GM23338 (cell line): ENCODE measurements around the gene MCC. TPM values are rescaled to one million over a fixed set of nuclear protein-coding genes. Genes with fewer than 3 reads are reported as not detected.

ENCODE experiments used
- ATAC-seq: fragments of 200-7000 bp; cut with Tn5 transposase; 3 replicates; pipeline ENCODE4 v1.9.1; 2020
- DNase-seq: peaks from one replicate; pipeline ENCODE4 v3.0.0-alpha.2; 2015; ENCODE audit warnings: low spot score
- H2AFZ ChIP-seq: fragments of 200-600 bp; sonication (generic); 2 replicates; pipeline ENCODE4 v1.8.0; 2016; ENCODE audit warnings: antibody characterized with exemption, mild to moderate bottlenecking, moderate library complexity
- H3F3A ChIP-seq: fragments of 200-600 bp; sonication (generic); replicated peaks from 2 replicates; pipeline ENCODE4 v1.8.0; 2017; ENCODE audit warnings: antibody characterized with exemption, mixed run types, low read depth
- H3K27ac ChIP-seq: fragments of 200-600 bp; sonication (generic); 2 replicates; pipeline ENCODE4 v1.6.1; 2016; ENCODE audit warnings: low read depth
- H3K27me3 ChIP-seq: fragments of 200-600 bp; sonication (generic); 2 replicates; pipeline ENCODE4 v1.8.0; 2016; ENCODE audit warnings: mild to moderate bottlenecking, mixed run types, moderate library complexity; ENCODE audit not compliant: insufficient read depth
- H3K36me3 ChIP-seq: fragments of 200-600 bp; sonication (generic); 2 replicates; pipeline ENCODE4 v1.8.0; 2016; ENCODE audit warnings: mild to moderate bottlenecking; ENCODE audit not compliant: insufficient read depth
- H3K4me1 ChIP-seq: fragments of 200-600 bp; sonication (generic); 2 replicates; pipeline ENCODE4 v1.8.0; 2016; ENCODE audit warnings: mild to moderate bottlenecking, moderate library complexity; ENCODE audit not compliant: insufficient read depth
- H3K4me2 ChIP-seq: fragments of 200-600 bp; sonication (generic); 2 replicates; pipeline ENCODE4 v1.7.1; 2017; ENCODE audit warnings: mixed run types
- H3K4me3 ChIP-seq: fragments of 200-600 bp; sonication (generic); 2 replicates; pipeline ENCODE4 v1.6.1; 2016; ENCODE audit warnings: mixed run types
- H3K79me2 ChIP-seq: fragments of 200-600 bp; sonication (generic); replicated peaks from 2 replicates; pipeline ENCODE4 v1.8.0; 2017; ENCODE audit warnings: mild to moderate bottlenecking; ENCODE audit not compliant: insufficient read depth
- H3K9me2 ChIP-seq: fragments of 200-600 bp; sonication (generic); 2 replicates; pipeline ENCODE4 v1.8.0; 2017; ENCODE audit not compliant: insufficient read depth
- H4K20me1 ChIP-seq: fragments of 200-600 bp; sonication (generic); replicated peaks from 2 replicates; pipeline ENCODE4 v1.8.0; 2017; ENCODE audit warnings: mild to moderate bottlenecking; ENCODE audit not compliant: insufficient read depth
- H3K27ac Mint-ChIP-seq: 2 replicates; pipeline ENCODE4 v1.8.0; 2020; ENCODE audit warnings: inconsistent platforms, mild to moderate bottlenecking, moderate library complexity, mixed read lengths
- H3K27me3 Mint-ChIP-seq: 3 replicates; pipeline ENCODE4 v1.8.0; 2022; ENCODE audit warnings: low read depth, mild to moderate bottlenecking, moderate library complexity, mixed read lengths, inconsistent platforms; ENCODE audit not compliant: insufficient read depth, poor library complexity
- H3K36me3 Mint-ChIP-seq: 3 replicates; pipeline ENCODE4 v1.8.0; 2021; ENCODE audit warnings: low read depth, mild to moderate bottlenecking, inconsistent platforms, moderate library complexity, mixed read lengths
- H3K4me1 Mint-ChIP-seq: 3 replicates; pipeline ENCODE4 v1.8.0; 2020; ENCODE audit warnings: mild to moderate bottlenecking, inconsistent platforms, mixed read lengths
- H3K4me3 Mint-ChIP-seq: 3 replicates; pipeline ENCODE4 v1.8.0; 2021; ENCODE audit warnings: moderate library complexity, mild to moderate bottlenecking, inconsistent platforms, mixed read lengths
- H3K9me3 Mint-ChIP-seq: 3 replicates; pipeline ENCODE4 v1.8.0; 2020; ENCODE audit warnings: moderate library complexity, mild to moderate bottlenecking, inconsistent platforms, mixed read lengths
- CREB1 ChIP-seq: fragments of 250-450 bp; sonication (Bioruptor Pico); IDR thresholded peaks from 2 replicates; pipeline ENCODE4 v1.5.0; 2020; ENCODE audit warnings: low read depth, mild to moderate bottlenecking, moderate library complexity
- CTCF ChIP-seq, 2 experiments: fragments of 200-600 bp in 1 of 2; sonication (generic) in 1 of 2; conservative IDR thresholded peaks; 2 replicates each; pipeline versions ENCODE4 v1.5.1 to v1.6.1; 2016 to 2017; ENCODE audit warnings: antibody characterized with exemption in 2 of 2, low read depth in 2 of 2, mild to moderate bottlenecking in 2 of 2, moderate library complexity in 1 of 2
- EZH2phosphoT487 ChIP-seq: fragments of 200-600 bp; sonication (generic); IDR thresholded peaks from one replicate; pipeline ENCODE4 v1.8.1; 2018; ENCODE audit warnings: antibody characterized with exemption; ENCODE audit not compliant: unreplicated experiment
- NANOG ChIP-seq: IDR thresholded peaks from 2 replicates; pipeline ENCODE4 v1.6.1; 2016; ENCODE audit warnings: antibody characterized with exemption, borderline replicate concordance
- POLR2AphosphoS5 ChIP-seq: IDR thresholded peaks from 2 replicates; pipeline ENCODE4 v1.6.1; 2016; ENCODE audit warnings: antibody characterized with exemption, low read depth
- REST ChIP-seq: IDR thresholded peaks from one replicate; pipeline ENCODE4 v1.6.1; 2018; ENCODE audit warnings: antibody characterized with exemption; ENCODE audit not compliant: unreplicated experiment
- STAT1 ChIP-seq: IDR thresholded peaks from one replicate; pipeline ENCODE4 v1.6.1; 2016; ENCODE audit warnings: antibody characterized with exemption; ENCODE audit not compliant: unreplicated experiment
- ZNF462 ChIP-seq: fragments of 250-450 bp; sonication (Bioruptor Pico); IDR thresholded peaks from 2 replicates; pipeline ENCODE4 v1.5.0; 2020; ENCODE audit warnings: mild to moderate bottlenecking, moderate library complexity
- polyA plus RNA-seq: library from polyadenylated mRNA; unstranded; fragments of >200 nt; fragmentation: Nextera tagmentation; extraction: Ambion mirVana; gene quantifications from 2 replicates; pipeline ENCODE4 v1.2.1, GENCODE V29; 2016
- total RNA-seq: library from RNA; depleted of rRNA; stranded (reverse); fragments of >200 nt; shearing (Covaris generic); gene quantifications from 2 replicates; pipeline ENCODE4 v1.2.3, GENCODE V29; 2014

MCC gene
- total and polyA plus RNA-seq, 2 experiments from 2014 or later, result 3.8 to 10.1 TPM

- TF ChIP-seq STAT1, result no peak
Observed at GRCh38 chr5:113162770-113163169, 325.5 kb downstream of the MCC start (continued).

GRCh38 chr5:113162208-113162607 lies 326.0 kb downstream of the MCC start:
- Histone ChIP-seq H3K27ac (no peak overlapping the region), H2AFZ (no peak overlapping the region), H4K20me1 (no peaks in the 10 kb centered on the region), H3K36me3 (no peaks in the 10 kb centered on the region), H3F3A (no peaks in the 10 kb centered on the region), H3K4me2 (no peak overlapping the region), H3K27me3 (no peaks in the 10 kb centered on the region), H3K4me1 (peaks cover 29% of the 10 kb centered on the region), H3K4me3 (no peak overlapping the region), H3K79me2 (no peaks in the 10 kb centered on the region), H3K9me2 (no peaks in the 10 kb centered on the region)
- DNase-seq (no peak), ATAC-seq (no peak)
- Mint-ChIP-seq H3K27me3 (peaks cover 6% of the 10 kb centered on the region), H3K36me3 (no peaks in the 10 kb centered on the region), H3K4me1 (peaks cover 62% of the 10 kb centered on the region), H3K9me3 (no peaks in the 10 kb centered on the region), H3K27ac (peak overlapping the region; percentile 49), H3K4me3 (no peak overlapping the region)
- TF ChIP-seq NANOG (no peak), EZH2phosphoT487 (no peak), CTCF (conservative IDR thresholded peaks at IDR 0.05; ENCODE audit: low read depth in 2 of 2) (no peak), REST (no peak), ZNF462 (CRISPR knock-in tag) (no peak), CREB1 (CRISPR knock-in tag) (no peak), POLR2AphosphoS5 (no peak)
